ENCODE results near the gene IFT27.

IFT27 gene

DNA sequence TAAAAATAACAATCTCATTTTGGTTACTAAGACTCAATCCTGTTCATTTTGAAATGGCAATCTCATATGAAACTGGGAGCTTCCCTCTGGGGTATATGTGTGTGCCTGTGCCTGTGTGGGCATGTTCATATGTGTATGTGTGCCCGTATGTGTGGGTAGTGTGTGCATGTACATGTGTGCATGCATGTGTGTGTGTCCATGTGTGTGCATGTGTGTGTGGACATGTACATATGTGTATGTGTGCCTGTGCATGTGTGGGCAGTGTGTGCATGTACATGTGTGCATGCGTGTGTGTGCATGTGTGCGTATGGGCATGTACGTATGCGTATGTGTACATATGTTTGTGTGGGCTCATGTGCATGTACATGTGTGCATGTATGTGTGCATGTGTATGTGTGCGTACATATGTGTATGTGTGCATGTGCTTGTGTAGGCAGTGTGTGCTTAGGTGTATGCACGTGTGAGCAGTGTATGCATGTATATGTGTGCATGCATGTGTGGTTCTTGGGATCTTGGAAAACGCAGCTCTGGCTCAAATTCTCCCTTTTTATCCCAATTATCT, 47.9 kb downstream of the IFT27 start:
- in situ Hi-C loops (cut with MboI; ENCODE audit: low sequenced_read_pairs): no loop called here

DNA sequence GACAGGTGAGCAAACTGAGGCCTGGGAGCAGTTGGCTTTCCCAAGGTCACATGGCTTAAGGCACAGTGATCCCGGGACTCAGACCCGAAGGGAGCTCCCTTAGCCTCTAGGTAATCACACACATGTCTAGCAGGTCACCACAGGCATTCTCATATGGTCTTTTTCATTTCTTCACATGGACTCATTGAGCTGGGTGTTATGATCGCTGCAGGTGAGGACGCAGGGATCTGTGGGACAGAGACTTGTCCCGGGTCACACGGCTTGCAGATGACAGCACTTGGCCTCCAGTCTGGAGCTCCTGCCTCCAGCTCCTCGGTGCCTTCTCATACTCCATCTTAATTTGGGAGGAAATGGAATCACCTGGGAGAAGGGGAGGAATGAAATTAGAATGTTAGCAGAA, 48.8 kb downstream of the IFT27 start:
- in situ Hi-C loops (cut with MboI; ENCODE audit: low sequenced_read_pairs): no loop called here

DNA sequence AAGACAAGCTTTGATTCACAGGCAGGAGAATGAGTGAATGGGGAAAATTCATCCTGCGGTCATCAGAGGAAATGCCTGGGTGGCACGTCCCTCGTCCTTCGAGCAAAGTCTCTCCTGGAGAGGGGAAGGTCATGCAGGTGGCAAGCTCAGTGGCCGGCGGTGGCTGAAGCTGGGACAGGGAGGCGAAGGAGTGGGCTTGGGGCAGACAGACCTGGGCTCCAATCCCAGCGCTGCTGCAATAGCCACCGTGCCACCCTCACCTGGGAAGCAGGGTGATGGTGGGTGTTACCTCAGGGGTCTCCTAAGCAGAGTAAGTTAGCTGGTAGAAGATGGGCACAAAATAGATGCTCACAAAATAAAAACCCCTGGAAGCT, 49.9 kb downstream of the IFT27 start:
- in situ Hi-C loops (cut with MboI; ENCODE audit: low sequenced_read_pairs): no loop called here

DNA sequence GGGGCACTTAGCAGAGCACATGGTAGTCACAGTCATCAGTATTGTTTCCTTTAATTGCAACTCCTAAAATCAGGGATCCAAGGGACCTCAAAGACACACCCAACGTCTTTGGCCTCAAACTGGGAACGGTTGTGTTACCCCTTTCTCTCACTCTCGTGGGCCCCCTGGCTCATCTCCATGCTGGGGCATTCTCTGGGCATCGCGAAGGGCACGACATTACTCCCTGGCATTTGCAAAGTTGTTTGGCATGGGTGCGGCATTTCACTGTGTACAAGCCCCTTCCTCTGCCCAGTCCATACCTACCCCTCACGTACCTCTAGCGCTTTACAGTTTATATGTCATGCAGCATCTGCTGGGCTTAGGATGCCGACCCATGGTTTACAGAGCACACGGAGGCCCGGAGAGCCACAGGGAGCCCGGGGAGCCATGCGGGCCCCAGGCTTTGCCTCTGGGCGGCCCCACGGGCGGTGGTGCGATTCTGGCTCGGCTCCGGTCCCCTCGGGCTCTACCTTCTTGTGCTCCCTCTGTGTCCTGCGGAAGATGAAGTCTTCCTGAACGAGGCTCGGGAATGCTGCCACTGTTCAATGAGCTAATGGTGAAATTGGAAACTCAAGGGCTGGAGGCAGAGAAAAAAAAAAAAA, 50.4 kb downstream of the IFT27 start:
- in situ Hi-C loops (cut with MboI; ENCODE audit: low sequenced_read_pairs): no loop called here

DNA sequence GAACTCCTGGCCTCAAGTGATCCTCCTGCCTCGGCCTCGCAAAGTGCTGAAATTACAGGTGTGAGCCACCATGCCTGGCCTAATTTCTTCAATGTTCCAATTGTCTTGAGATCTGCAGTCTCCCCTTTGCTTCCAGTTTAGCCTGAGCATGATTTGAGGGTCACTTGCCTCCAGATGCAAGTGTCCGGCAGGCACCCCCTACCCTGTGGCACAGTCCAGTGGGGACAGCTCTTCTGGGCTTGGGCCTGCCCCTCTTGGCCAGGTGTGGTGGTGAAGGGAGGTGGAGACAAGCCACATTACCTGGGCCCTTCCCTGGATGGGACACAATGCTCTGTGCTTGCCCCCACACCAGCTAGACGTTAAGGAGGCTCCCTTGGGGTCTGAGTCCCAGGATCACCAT, 51.1 kb downstream of the IFT27 start:
- in situ Hi-C loops (cut with MboI; ENCODE audit: low sequenced_read_pairs): no loop called here

DNA sequence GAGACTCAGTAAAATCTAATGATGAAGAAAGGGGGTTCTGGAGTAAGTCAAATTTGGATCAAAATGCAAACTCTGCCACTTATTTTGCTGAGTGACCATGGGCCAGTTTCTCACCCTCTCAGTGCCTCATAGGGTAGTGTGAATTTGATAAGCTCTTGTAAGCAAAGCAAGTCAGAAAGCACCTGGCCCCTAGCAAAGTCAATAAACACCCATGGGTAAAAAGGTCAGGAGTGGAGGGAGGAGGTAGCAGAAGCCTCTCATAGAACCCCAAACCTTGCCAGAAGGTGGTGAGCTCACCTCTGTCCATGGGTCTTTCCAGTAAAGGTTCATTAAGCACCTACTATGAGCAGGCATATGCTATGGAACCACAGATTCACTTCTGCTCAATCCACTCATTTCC, 53.9 kb downstream of the IFT27 start:
- in situ Hi-C loops (cut with MboI; ENCODE audit: low sequenced_read_pairs): no loop called here

DNA sequence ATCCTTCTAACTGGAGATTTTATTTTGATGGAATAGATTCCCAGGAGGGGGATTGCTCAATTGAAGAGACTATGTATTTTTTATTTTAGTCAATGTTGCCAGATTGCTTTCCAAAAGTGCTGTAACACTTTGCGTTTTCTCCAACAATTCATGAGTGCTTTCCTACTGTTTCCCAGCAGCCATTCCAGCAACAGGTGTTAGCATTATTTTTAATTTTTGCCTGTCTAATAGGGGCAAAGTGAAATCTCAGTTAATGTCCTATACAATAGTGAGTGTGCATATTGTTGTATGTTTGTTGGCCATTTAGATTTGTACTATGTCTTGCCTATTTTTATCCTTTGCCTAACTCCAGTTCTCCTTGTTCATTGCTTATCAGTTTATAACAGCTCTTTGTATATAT, 60.3 kb downstream of the IFT27 start:
- in situ Hi-C loops (cut with MboI; ENCODE audit: low sequenced_read_pairs): no loop called here

DNA sequence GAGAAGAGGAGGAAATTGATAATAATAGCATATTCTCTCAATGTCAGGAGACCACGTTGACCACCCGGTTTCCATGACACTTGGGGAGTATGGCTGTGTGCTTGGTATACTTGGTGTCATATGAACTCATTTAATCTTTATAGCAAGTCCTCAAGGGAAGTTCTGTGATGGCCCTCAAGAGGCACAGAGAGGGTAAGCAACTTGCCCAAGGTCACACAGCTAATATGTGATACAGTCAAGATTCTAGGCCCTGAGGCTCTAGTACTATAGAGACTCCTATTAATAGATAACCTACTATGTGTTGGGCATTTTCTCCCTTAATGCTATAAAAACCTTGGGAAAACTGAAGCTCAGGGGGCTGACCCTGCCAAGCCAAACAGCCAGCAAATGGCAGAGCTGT, 61.8 kb downstream of the IFT27 start:
- in situ Hi-C loops (cut with MboI; ENCODE audit: low sequenced_read_pairs): no loop called here

DNA sequence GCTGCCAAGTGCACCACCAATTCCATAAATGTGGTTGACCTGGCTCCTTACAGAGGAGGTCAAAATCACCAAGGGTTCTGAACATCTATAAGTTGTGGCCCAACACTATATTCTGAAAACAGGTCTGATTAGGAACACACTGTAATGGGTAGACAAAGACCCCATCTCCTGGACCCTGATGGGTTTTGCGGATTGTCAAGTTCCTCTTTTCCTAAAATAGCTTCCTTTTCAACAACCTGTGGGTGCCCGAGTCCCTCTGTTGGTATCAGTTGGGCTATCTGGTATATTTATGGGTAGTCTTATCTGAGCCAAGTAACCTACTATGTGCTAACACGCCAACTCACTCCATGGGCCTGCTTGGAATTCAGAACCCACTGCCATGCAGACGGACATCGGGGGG, 62.5 kb downstream of the IFT27 start:
- in situ Hi-C loops (cut with MboI; ENCODE audit: low sequenced_read_pairs): no loop called here
